ENCODE data around the gene TRAIP. TPM values are rescaled to one million over a fixed set of nuclear protein-coding genes. Genes with fewer than 3 reads are reported as not detected.

Gene TRAIP
- total RNA-seq: 3.1 and 10.5 TPM in 2 replicates

GRCh38 chr3:49856181-49857005, at the start of gene TRAIP:
Gene TRAIP, minus strand, starts transcription at chr3:49856564. Its CDS starts 111 bp downstream, at chr3:49856453.

GRCh38 chr3:49903451-49904424, 47.4 kb upstream of the TRAIP start, which contains the start of gene MST1R:
Gene MST1R, minus strand, starts transcription at chr3:49903873. Its CDS starts 264 bp downstream, at chr3:49903609.

GRCh38 chr3:49869525-49870126, 13.3 kb upstream of the TRAIP start, which contains the start of gene CAMKV:
Gene CAMKV, minus strand, starts transcription at chr3:49869906. Its CDS starts 7,518 bp downstream, at chr3:49862388.

GRCh38 chr3:49813497-49814174, 42.7 kb downstream of the TRAIP start, which contains the start of gene UBA7:
Gene UBA7, minus strand, starts transcription at chr3:49813953. Its CDS starts 166 bp downstream, at chr3:49813787.

GRCh38 chr3:49802719-49803464, 53.5 kb downstream of the TRAIP start, which contains the start of gene INKA1:
Gene INKA1, plus strand, starts transcription at chr3:49803261. Its CDS starts 132 bp downstream, at chr3:49803393.

GRCh38 chr3:49799761-49800160, 56.6 kb downstream of the TRAIP start, which contains the start of gene CDHR4:
Gene CDHR4, minus strand, starts transcription at chr3:49799873. Its CDS starts 61 bp downstream, at chr3:49799812.

GRCh38 chr3:49786357-49787181, 69.8 kb downstream of the TRAIP start, which contains the start of gene IP6K1:
Gene IP6K1, minus strand, starts transcription at chr3:49786542. Its CDS starts 38,502 bp downstream, at chr3:49748040.

Other genes starting within 250 kb of the TRAIP start
- gene APEH, start 182.2 kb downstream of the TRAIP start, total RNA-seq: 173 TPM in 2 replicates
- 5.4 and 6.2 TPM in 2 replicates for gene MST1, start 167.1 kb downstream of the TRAIP start, total RNA-seq
- gene RNF123, start 167.0 kb downstream of the TRAIP start, total RNA-seq: 24.1 and 33.9 TPM in 2 replicates
- 1.1 TPM in 1 of 2 replicates, not detected in the other for gene AMIGO3, start 136.9 kb downstream of the TRAIP start, total RNA-seq
- gene GMPPB, start 132.6 kb downstream of the TRAIP start, total RNA-seq: 59.5 and 68.9 TPM in 2 replicates
- 30.5 and 31.8 TPM in 2 replicates for gene IP6K1, start 70.0 kb downstream of the TRAIP start, total RNA-seq
- 0.12 TPM in 1 of 2 replicates, not detected in the other for gene CDHR4, start 56.7 kb downstream of the TRAIP start, total RNA-seq
- 3.7 and 5.4 TPM in 2 replicates for gene INKA1, start 53.3 kb downstream of the TRAIP start, total RNA-seq
- gene UBA7, start 42.6 kb downstream of the TRAIP start, total RNA-seq: 32.4 and 52.2 TPM in 2 replicates
- not detected in 2 replicates for gene CAMKV, start 13.3 kb upstream of the TRAIP start, total RNA-seq
- gene MST1R, start 47.3 kb upstream of the TRAIP start, total RNA-seq: 0.25 and 0.33 TPM in 2 replicates
- 14.1 and 14.3 TPM in 2 replicates for gene MON1A, start 73.2 kb upstream of the TRAIP start, total RNA-seq
- 60.4 and 62.8 TPM in 2 replicates for gene RBM6, start 83.6 kb upstream of the TRAIP start, total RNA-seq
- gene RBM5, start 232.4 kb upstream of the TRAIP start, total RNA-seq: 128 and 164 TPM in 2 replicates